Measurements from ENCODE around the gene B9D2.
"Not testable (repeated sequence)": the region's sequence is repeated elsewhere in the genome, so short reads cannot be mapped to it uniquely, and the experiment has no call there.

DNA sequence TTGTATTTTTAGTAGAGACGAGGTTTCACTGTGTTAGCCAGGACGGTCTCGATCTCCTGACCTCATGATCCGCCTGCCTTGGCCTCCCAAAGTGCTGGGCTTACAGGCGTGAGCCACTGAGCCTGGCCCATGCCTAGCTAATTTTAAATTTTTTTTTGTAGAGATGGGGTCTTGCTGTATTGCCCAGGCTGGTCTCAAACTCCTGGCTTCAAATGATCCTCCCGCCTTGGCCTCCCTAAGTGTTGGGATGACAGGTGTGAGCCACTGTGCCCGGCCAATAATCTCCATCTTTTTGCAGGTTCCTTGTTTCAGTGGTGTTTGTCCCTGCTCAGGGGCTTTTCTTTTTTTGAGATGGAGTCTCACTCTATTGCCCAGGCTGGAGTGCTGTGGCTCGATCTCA, 17.6 kb upstream of the B9D2 start:
- TF ChIP-seq POLR2A (IDR thresholded peaks at IDR 0.05) = not testable (repeated sequence)
- TF ChIP-seq, protein P1, sequence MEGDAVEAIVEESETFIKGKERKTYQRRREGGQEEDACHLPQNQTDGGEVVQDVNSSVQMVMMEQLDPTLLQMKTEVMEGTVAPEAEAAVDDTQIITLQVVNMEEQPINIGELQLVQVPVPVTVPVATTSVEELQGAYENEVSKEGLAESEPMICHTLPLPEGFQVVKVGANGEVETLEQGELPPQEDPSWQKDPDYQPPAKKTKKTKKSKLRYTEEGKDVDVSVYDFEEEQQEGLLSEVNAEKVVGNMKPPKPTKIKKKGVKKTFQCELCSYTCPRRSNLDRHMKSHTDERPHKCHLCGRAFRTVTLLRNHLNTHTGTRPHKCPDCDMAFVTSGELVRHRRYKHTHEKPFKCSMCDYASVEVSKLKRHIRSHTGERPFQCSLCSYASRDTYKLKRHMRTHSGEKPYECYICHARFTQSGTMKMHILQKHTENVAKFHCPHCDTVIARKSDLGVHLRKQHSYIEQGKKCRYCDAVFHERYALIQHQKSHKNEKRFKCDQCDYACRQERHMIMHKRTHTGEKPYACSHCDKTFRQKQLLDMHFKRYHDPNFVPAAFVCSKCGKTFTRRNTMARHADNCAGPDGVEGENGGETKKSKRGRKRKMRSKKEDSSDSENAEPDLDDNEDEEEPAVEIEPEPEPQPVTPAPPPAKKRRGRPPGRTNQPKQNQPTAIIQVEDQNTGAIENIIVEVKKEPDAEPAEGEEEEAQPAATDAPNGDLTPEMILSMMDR (IDR thresholded peaks at IDR 0.05) = not testable (repeated sequence)
